GM12878 (cell line): Measurements from ENCODE around the gene ARHGEF1. TPM values are rescaled to one million over a fixed set of nuclear protein-coding genes. Genes with fewer than 3 reads are reported as not detected.
A peak's percentile ranks its signal among the peaks of the same experiment; 100 is the strongest.

Experiments
- BCL11A ChIP-seq: IDR thresholded peaks from 2 replicates; pipeline ENCODE4 v1.6.1; 2011; ENCODE audit warnings: low read depth, low read length
- BHLHE40 ChIP-seq, 2 experiments: fragments of 450-650 bp in 1 of 2; IDR thresholded peaks; 2 replicates each; pipeline ENCODE4 v1.6.1; 2011 to 2017; ENCODE audit warnings: low read depth in 2 of 2, borderline replicate concordance in 1 of 2, improper control_type of control experiment in 1 of 2, low read length in 1 of 2, mild to moderate bottlenecking in 1 of 2
- CEBPB ChIP-seq, 2 experiments: fragments of 150-350 bp in 1 of 2; IDR thresholded peaks; 2 replicates each; pipeline ENCODE4 v1.6.1; 2012 to 2014; ENCODE audit warnings: low read depth in 2 of 2, low read length in 2 of 2, borderline replicate concordance in 1 of 2, inconsistent platforms in 1 of 2
- CHD2 ChIP-seq: IDR thresholded peaks from 2 replicates; pipeline ENCODE4 v1.6.1; 2011; ENCODE audit warnings: low read depth, low read length, improper control_type of control experiment, borderline replicate concordance
- CTCF ChIP-seq, 3 experiments: IDR thresholded peaks in 2 of 3; conservative IDR thresholded peaks in 1 of 3; 2 replicates each; pipeline ENCODE4 v1.5.1; 2011; ENCODE audit warnings: low read depth in 3 of 3, low read length in 3 of 3, mild to moderate bottlenecking in 3 of 3, control low read depth in 2 of 3, moderate library complexity in 2 of 3, inconsistent platforms in 1 of 3, mixed read lengths in 1 of 3; ENCODE audit not compliant: control insufficient read depth in 2 of 3, insufficient read depth in 1 of 3; ENCODE audit errors: extremely low read depth in 1 of 3
- DPF2 ChIP-seq: fragments of 450-650 bp; IDR thresholded peaks from 2 replicates; pipeline ENCODE4 v1.6.1; 2017; ENCODE audit warnings: mild to moderate bottlenecking
- GATAD2B ChIP-seq: fragments of 450-650 bp; conservative IDR thresholded peaks from 2 replicates; pipeline ENCODE4 v1.6.1; 2017; ENCODE audit warnings: low read depth, mild to moderate bottlenecking, moderate library complexity
- KLF5 ChIP-seq: fragments of 450-650 bp; IDR thresholded peaks from 2 replicates; pipeline ENCODE4 v1.6.1; 2014; ENCODE audit warnings: mild to moderate bottlenecking; ENCODE audit not compliant: partially characterized antibody
- MTA3 ChIP-seq: IDR thresholded peaks from 2 replicates; pipeline ENCODE4 v1.6.1; 2012; ENCODE audit warnings: low read length, inconsistent platforms, borderline replicate concordance
- NFYB ChIP-seq: IDR thresholded peaks from 2 replicates; pipeline ENCODE4 v1.6.1; 2011; ENCODE audit warnings: low read depth, mild to moderate bottlenecking, low read length, improper control_type of control experiment, moderate library complexity; ENCODE audit not compliant: insufficient read depth
- NRF1 ChIP-seq: conservative IDR thresholded peaks from 2 replicates; pipeline ENCODE4 v1.6.1; 2011; ENCODE audit warnings: mild to moderate bottlenecking, low read depth, low read length, improper control_type of control experiment
- PML ChIP-seq: IDR thresholded peaks from 2 replicates; pipeline ENCODE4 v1.6.1; 2012; ENCODE audit warnings: low read length, inconsistent platforms
- POLR2A ChIP-seq: IDR thresholded peaks from 2 replicates; pipeline ENCODE4 v1.6.1; 2011; ENCODE audit warnings: low read depth, mild to moderate bottlenecking, low read length
- RAD51 ChIP-seq: fragments of 450-650 bp; IDR thresholded peaks from 2 replicates; pipeline ENCODE4 v1.6.1; 2016; ENCODE audit warnings: moderate library complexity, mild to moderate bottlenecking, inconsistent platforms
- RCOR1 ChIP-seq: conservative IDR thresholded peaks from 2 replicates; pipeline ENCODE4 v1.6.1; 2012; ENCODE audit warnings: low read depth, low read length, improper control_type of control experiment
- REST ChIP-seq: IDR thresholded peaks from 2 replicates; pipeline ENCODE4 v1.6.1; 2012; ENCODE audit warnings: mild to moderate bottlenecking, low read depth, low read length
- RUNX3 ChIP-seq: IDR thresholded peaks from 2 replicates; pipeline ENCODE4 v1.6.1; 2012; ENCODE audit warnings: low read length, inconsistent platforms
- SIN3A ChIP-seq: IDR thresholded peaks from 2 replicates; pipeline ENCODE4 v1.6.1; 2012; ENCODE audit warnings: low read depth, low read length, improper control_type of control experiment
- SKIL ChIP-seq: fragments of 450-650 bp; IDR thresholded peaks from 2 replicates; pipeline ENCODE4 v1.6.1; 2017; ENCODE audit warnings: mild to moderate bottlenecking, low read depth, inconsistent platforms; ENCODE audit not compliant: poor library complexity, severe bottlenecking
- STAT3 ChIP-seq: IDR thresholded peaks from 2 replicates; pipeline ENCODE4 v1.6.1; 2011; ENCODE audit warnings: low read depth, low read length, improper control_type of control experiment
- YBX1 ChIP-seq: fragments of 450-650 bp; IDR thresholded peaks from 2 replicates; pipeline ENCODE4 v1.6.1; 2016; ENCODE audit warnings: antibody characterized with exemption
- ZNF274 ChIP-seq: IDR thresholded peaks from one replicate; pipeline ENCODE4 v1.8.0; 2011; ENCODE audit not compliant: insufficient read length, insufficient read depth
- ZNF622 ChIP-seq: fragments of 450-650 bp; IDR thresholded peaks from 2 replicates; pipeline ENCODE4 v1.6.1; 2017; ENCODE audit warnings: mild to moderate bottlenecking, inconsistent platforms
- polyA plus RNA-seq, 11 experiments: library from polyadenylated mRNA; depleted of rRNA in 4 of 11; unstranded in 6 of 11; stranded (reverse) in 5 of 11; fragments of >200 nt; fragmentation: Nextera tagmentation in 4 of 11; fragmentation: Illumina TruSeq in 1 of 11; extraction: Ambion mirVana in 4 of 11; extraction: Trizol in 1 of 11; gene quantifications; 1 replicate in 1 of 11; 2 replicates in 10 of 11; pipeline versions ENCODE4 v1.2.1 to v1.2.3, GENCODE V29; 2011 to 2016; ENCODE audit warnings: inconsistent platforms in 2 of 11, missing spikeins in 2 of 11, low read depth in 1 of 11
- total RNA-seq, 4 experiments: library from RNA; depleted of rRNA in 3 of 4; stranded (reverse); fragments of >200 nt in 3 of 4; fragmentation: Illumina TruSeq in 1 of 4; extraction: Trizol in 1 of 4; gene quantifications; 2 replicates each; pipeline versions ENCODE4 v1.2.1 to v1.2.3, GENCODE V29; 2013 to 2021

The ARHGEF1 gene
- total and polyA plus RNA-seq, 10 of the 15 experiments (the other 5 are each of a cell fraction or from before 2014, with no cell fraction given) = 1.2 to 207 (median 53.9) TPM

GRCh38 chr19:41876847-41877832 lies 5.8 kb upstream of the ARHGEF1 start, which contains the start of gene CD79A (continued):
- TF ChIP-seq ZNF274 (no peak), KLF5 (no peak), REST (no peak), GATAD2B (peak; percentile 78), CHD2 (peak; percentile 89), SKIL (peak; percentile 60), SIN3A (peak; percentile 28; the same call in 1 of the 2 replicates), CTCF (IDR thresholded peaks at IDR 0.05 in 2 of 3, conservative IDR thresholded peaks at IDR 0.05 in 1 of 3; ENCODE audit: control insufficient read depth in 2 of 3, extremely low read depth in 1 of 3, insufficient read depth in 1 of 3, low read depth in 3 of 3, low read length in 3 of 3) (no peak), ZNF622 (no peak), RUNX3 (peak; percentile 94), BHLHE40 (IDR thresholded peaks at IDR 0.05; ENCODE audit: borderline replicate concordance in 1 of 2, low read depth in 2 of 2, low read length in 1 of 2) (peak; percentile 79 to 89), NRF1 (no peak), MTA3 (no peak; the same call in 1 of the 2 replicates), PML (no peak; the same call in 1 of the 2 replicates), RAD51 (peak; percentile 66), POLR2A (peak; percentile 80), BCL11A (peak; percentile 81), YBX1 (no peak), RCOR1 (peak; percentile 3; the same call in 1 of the 2 replicates), STAT3 (no peak; the same call in 1 of the 2 replicates), CEBPB (IDR thresholded peaks at IDR 0.05; ENCODE audit: borderline replicate concordance in 1 of 2, low read depth in 2 of 2, low read length in 2 of 2) (no peak), DPF2 (peak; percentile 88), NFYB (peak; percentile 59)
